ENCODE data around the gene GPC6. TPM values are rescaled to one million over a fixed set of nuclear protein-coding genes. Genes with fewer than 3 reads are reported as not detected.

GPC6 gene
- total and polyA plus RNA-seq, 9 of the 15 experiments (the other 6 are each of a cell fraction or from before 2014, with no cell fraction given): under 0.01 to 0.20 (median 0.01) TPM; not detected in 4

- no peak for TF ChIP-seq ZBTB40 (IDR thresholded peaks at IDR 0.05)
- no peak for TF ChIP-seq ZBTB40 (CRISPR knock-in tag; IDR thresholded peaks at IDR 0.05)
Measured at GRCh38 chr13:93811071-93811737, 584.6 kb downstream of the GPC6 start (continued).
